ENCODE results near the gene PEAK1.

- no peak for TF ChIP-seq CTCF (IDR thresholded peaks at IDR 0.05; ENCODE audit: insufficient read depth, low read length, poor library complexity, severe bottlenecking)
- TF ChIP-seq EZH2phosphoT487 (conservative IDR thresholded peaks at IDR 0.05; ENCODE audit: low read length): no peak
These were observed 210.7 kb downstream of the PEAK1 start for GRCh38 chr15:77209221-77209620.

Data from SU-DHL-6 (cell line).